Endothelial cell of umbilical vein (primary cell): Measurements from ENCODE around the gene MLPH. TPM values are rescaled to one million over a fixed set of nuclear protein-coding genes. Genes with fewer than 3 reads are reported as not detected.

Source experiments
- BruUV-seq: library from RNA; stranded (reverse); fragments of 400-500 nt; replicated peaks from 2 replicates; lab custom pipeline; 2021; lab: Mats Ljungman, UMichigan
- CTCF ChIA-PET: fragments of 300-600, 350-600 bp; sonication (Branson Sonifier 250); formaldehyde crosslinking; loops from one replicate; lab custom pipeline; 2021; ENCODE audit warnings: antibody characterized with exemption, inconsistent platforms; lab: Charles Lee
- POLR2A ChIA-PET: fragments of 300-600, 350-600 bp; sonication (Branson Sonifier 250); formaldehyde crosslinking; loops from one replicate; lab custom pipeline; 2021; ENCODE audit warnings: antibody characterized with exemption, inconsistent platforms; lab: Charles Lee
- DNase-seq: peaks from one replicate; pipeline ENCODE4 v3.0.0-alpha.2; 2011; ENCODE audit warnings: low read depth, low spot score
- FAIRE-seq: peaks from 2 replicates; lab custom pipeline; 2011; peaks lifted over from hg19 to GRCh38; lab: Jason Lieb, UNC
- H2AFZ ChIP-seq: 2 replicates; pipeline ENCODE4 v1.6.0; 2012; ENCODE audit warnings: low read depth, low read length, control low read depth, inconsistent platforms
- H3K27ac ChIP-seq: 2 replicates; pipeline ENCODE4 v1.5.1; 2011; ENCODE audit warnings: low read depth, mild to moderate bottlenecking, control low read depth, low read length, moderate library complexity; ENCODE audit not compliant: insufficient read depth
- H3K27me3 ChIP-seq, 2 experiments: 2 replicates each; pipeline versions ENCODE4 v1.6.0 to v1.6.1; 2011; ENCODE audit warnings: low read length in 2 of 2, mixed read lengths in 1 of 2; ENCODE audit not compliant: control insufficient read depth in 2 of 2, insufficient read depth in 2 of 2
- H3K36me3 ChIP-seq, 2 experiments: 2 replicates in 1 of 2; 3 replicates in 1 of 2; pipeline ENCODE4 v1.5.1; 2011; ENCODE audit warnings: low read length in 2 of 2, mild to moderate bottlenecking in 1 of 2, moderate library complexity in 1 of 2; ENCODE audit not compliant: control insufficient read depth in 2 of 2, insufficient read depth in 2 of 2; ENCODE audit errors: extremely low read depth in 1 of 2
- H3K4me1 ChIP-seq: 3 replicates; pipeline ENCODE4 v1.5.1; 2011; ENCODE audit warnings: mild to moderate bottlenecking, low read length; ENCODE audit not compliant: control insufficient read depth, insufficient read depth; ENCODE audit errors: extremely low read depth
- H3K4me2 ChIP-seq: 2 replicates; pipeline ENCODE4 v1.6.1; 2011; ENCODE audit warnings: low read length, control low read depth, mixed read lengths; ENCODE audit not compliant: insufficient read depth
- H3K4me3 ChIP-seq, 3 experiments: fragments of 200-600 bp in 1 of 3; sonication (generic), shearing (Covaris generic) in 1 of 3; replicated peaks in 1 of 3; 2 replicates each; pipeline ENCODE4 v1.5.1; 2011 to 2016; ENCODE audit warnings: control low read depth in 3 of 3, low read length in 3 of 3, mild to moderate bottlenecking in 2 of 3, inconsistent platforms in 1 of 3, low read depth in 1 of 3, moderate library complexity in 1 of 3; ENCODE audit not compliant: insufficient read depth in 1 of 3
- H3K79me2 ChIP-seq: 2 replicates; pipeline ENCODE4 v1.6.0; 2012; ENCODE audit warnings: low read length, inconsistent platforms; ENCODE audit not compliant: control insufficient read depth, insufficient read depth
- H3K9ac ChIP-seq: replicated peaks from 2 replicates; pipeline ENCODE3; 2011; ENCODE audit warnings: low read length, control low read depth; ENCODE audit not compliant: insufficient read depth; ENCODE audit errors: extremely low read depth
- H3K9me1 ChIP-seq: replicated peaks from 3 replicates; pipeline ENCODE4 v1.6.0; 2011; ENCODE audit warnings: mild to moderate bottlenecking, low read length; ENCODE audit not compliant: control insufficient read depth, insufficient read depth; ENCODE audit errors: extremely low read depth
- H3K9me3 ChIP-seq: replicated peaks from 2 replicates; pipeline ENCODE4 v1.5.1; 2012; ENCODE audit warnings: low read length, inconsistent platforms; ENCODE audit not compliant: control insufficient read depth, insufficient read depth
- H4K20me1 ChIP-seq: replicated peaks from 2 replicates; pipeline ENCODE3; 2011; ENCODE audit warnings: mild to moderate bottlenecking, low read length; ENCODE audit not compliant: control insufficient read depth, insufficient read depth; ENCODE audit errors: extremely low read depth
- EZH2 ChIP-seq: IDR thresholded peaks from 2 replicates; pipeline ENCODE4 v1.6.1; 2012; ENCODE audit warnings: borderline replicate concordance, low read depth, mild to moderate bottlenecking, moderate library complexity, low read length, inconsistent platforms; ENCODE audit not compliant: severe bottlenecking
- FOS ChIP-seq: IDR thresholded peaks from 2 replicates; pipeline ENCODE4 v1.6.1; 2011; ENCODE audit warnings: mild to moderate bottlenecking, low read length, moderate library complexity, borderline replicate concordance; ENCODE audit not compliant: insufficient read depth
- GATA2 ChIP-seq: IDR thresholded peaks from 2 replicates; pipeline ENCODE4 v1.7.0; 2011; ENCODE audit warnings: low read depth, mild to moderate bottlenecking, moderate library complexity, mixed read lengths, low read length; ENCODE audit not compliant: insufficient read length, insufficient read depth
- JUN ChIP-seq: IDR thresholded peaks from 2 replicates; pipeline ENCODE4 v1.6.1; 2011; ENCODE audit warnings: borderline replicate concordance, low read depth; ENCODE audit not compliant: insufficient read length, insufficient read depth
- MYC ChIP-seq: IDR thresholded peaks from one replicate; pipeline ENCODE4 v1.6.1; 2011; ENCODE audit warnings: mild to moderate bottlenecking, low read depth, low read length
- POLR2A ChIP-seq: IDR thresholded peaks from 2 replicates; pipeline ENCODE4 v1.6.1; 2012; ENCODE audit warnings: low read depth, mild to moderate bottlenecking, control low read depth, low read length
- POLR2AphosphoS5 ChIP-seq: IDR thresholded peaks from 2 replicates; pipeline ENCODE4 v1.6.1; 2012; ENCODE audit warnings: low read depth, mild to moderate bottlenecking, control low read depth, low read length, moderate library complexity; ENCODE audit not compliant: insufficient read depth
- dilution Hi-C: fragments of 300-500 bp; cut with MboI; formaldehyde crosslinking; loops from one replicate; pipeline ENCODE4 v1.15.0; 2019; ENCODE audit warnings: low sequenced_read_pairs; ENCODE audit not compliant: extremely low pct_ligation_motif_present
- intact Hi-C: fragments of 100-400 bp; cut with micrococcal nuclease; formaldehyde crosslinking; loops from one replicate; pipeline ENCODE4 v1.10.0; 2022
- polyA plus RNA-seq, 4 experiments: library from polyadenylated mRNA; depleted of rRNA in 3 of 4; stranded (reverse) in 3 of 4; unstranded in 1 of 4; fragments of >200 nt; gene quantifications; 2 replicates each; pipeline versions ENCODE4 v1.2.1 to v1.2.3, GENCODE V29; 2011 to 2012; ENCODE audit warnings: missing spikeins in 1 of 4
- total RNA-seq: library from RNA; stranded (reverse); gene quantifications from 2 replicates; pipeline ENCODE4 v1.2.3, GENCODE V29; 2021
- TF ChIP-seq, protein P1 (sequence below): IDR thresholded peaks from 2 replicates; pipeline ENCODE4 v1.6.1; 2011; ENCODE audit not compliant: insufficient read depth, insufficient read length
- TF ChIP-seq, protein P2 (sequence below), 2 donors: IDR thresholded peaks; 1 replicate in 1 of 2; 2 replicates in 1 of 2; pipeline ENCODE4 v1.5.1; 2011; ENCODE audit warnings: low read length in 2 of 2, mild to moderate bottlenecking in 2 of 2, moderate library complexity in 2 of 2, control low read depth in 1 of 2, inconsistent platforms in 1 of 2, low read depth in 1 of 2; ENCODE audit not compliant: insufficient read depth in 1 of 2; ENCODE audit errors: extremely low read depth in 1 of 2

The MLPH gene
- total and polyA plus RNA-seq, 2 donors (not counting 3 experiments of a cell fraction or from before 2014, with no cell fraction given), result not detected

DNA sequence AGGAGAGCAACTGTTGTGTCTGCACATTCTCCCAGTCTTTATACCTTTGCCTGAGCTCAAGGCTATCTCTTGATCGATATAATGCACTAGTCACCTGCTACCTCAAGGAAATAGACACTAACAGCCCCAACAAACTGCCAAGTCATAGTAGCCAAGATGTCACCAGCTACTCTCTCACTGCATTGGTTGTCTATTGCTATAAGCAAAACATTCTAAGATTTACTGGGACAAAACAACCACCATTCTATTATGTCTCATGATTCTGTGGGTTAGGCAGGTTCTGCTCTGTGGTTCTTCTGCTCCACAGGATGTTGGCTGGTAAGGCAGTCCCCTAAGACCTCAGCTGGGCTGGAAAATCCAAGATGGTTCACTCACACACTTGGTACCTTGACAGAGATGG, 28.5 kb upstream of the MLPH start:
- no peak for DNase-seq
- Histone ChIP-seq H3K9ac (no peak overlapping the region), H3K9me3 (no peaks in the 10 kb centered on the region), H3K27me3 (peaks cover 40 to 44% of the 10 kb centered on the region in 2 experiments), H2AFZ (no peak overlapping the region), H3K27ac (no peak overlapping the region), H3K4me2 (no peak overlapping the region), H3K4me3 (no peak overlapping the region), H3K4me1 (peaks cover 11% of the 10 kb centered on the region), H3K9me1 (no peaks in the 10 kb centered on the region), H4K20me1 (no peaks in the 10 kb centered on the region), H3K36me3 (no peaks in the 10 kb centered on the region), H3K79me2 (no peaks in the 10 kb centered on the region)
- TF ChIP-seq MYC (no peak), GATA2 (no peak), JUN (no peak), EZH2 (no peak), POLR2AphosphoS5 (no peak), FOS (no peak), POLR2A (no peak)
- TF ChIP-seq, protein P1, sequence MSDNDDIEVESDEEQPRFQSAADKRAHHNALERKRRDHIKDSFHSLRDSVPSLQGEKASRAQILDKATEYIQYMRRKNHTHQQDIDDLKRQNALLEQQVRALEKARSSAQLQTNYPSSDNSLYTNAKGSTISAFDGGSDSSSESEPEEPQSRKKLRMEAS, result no peak
- TF ChIP-seq, protein P2, sequence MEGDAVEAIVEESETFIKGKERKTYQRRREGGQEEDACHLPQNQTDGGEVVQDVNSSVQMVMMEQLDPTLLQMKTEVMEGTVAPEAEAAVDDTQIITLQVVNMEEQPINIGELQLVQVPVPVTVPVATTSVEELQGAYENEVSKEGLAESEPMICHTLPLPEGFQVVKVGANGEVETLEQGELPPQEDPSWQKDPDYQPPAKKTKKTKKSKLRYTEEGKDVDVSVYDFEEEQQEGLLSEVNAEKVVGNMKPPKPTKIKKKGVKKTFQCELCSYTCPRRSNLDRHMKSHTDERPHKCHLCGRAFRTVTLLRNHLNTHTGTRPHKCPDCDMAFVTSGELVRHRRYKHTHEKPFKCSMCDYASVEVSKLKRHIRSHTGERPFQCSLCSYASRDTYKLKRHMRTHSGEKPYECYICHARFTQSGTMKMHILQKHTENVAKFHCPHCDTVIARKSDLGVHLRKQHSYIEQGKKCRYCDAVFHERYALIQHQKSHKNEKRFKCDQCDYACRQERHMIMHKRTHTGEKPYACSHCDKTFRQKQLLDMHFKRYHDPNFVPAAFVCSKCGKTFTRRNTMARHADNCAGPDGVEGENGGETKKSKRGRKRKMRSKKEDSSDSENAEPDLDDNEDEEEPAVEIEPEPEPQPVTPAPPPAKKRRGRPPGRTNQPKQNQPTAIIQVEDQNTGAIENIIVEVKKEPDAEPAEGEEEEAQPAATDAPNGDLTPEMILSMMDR (IDR thresholded peaks at IDR 0.05; ENCODE audit: extremely low read depth in 1 of 2, insufficient read depth in 1 of 2, low read depth in 1 of 2, low read length in 2 of 2), result no peak
- ChIA-PET POLR2A (no interaction called here), CTCF (interaction anchor here (1.4 to 1.7 kb wide), 2 partner anchors 37 to 54 kb away, joined by 5 to 9 read pairs; no protein-coding TSS in a partner anchor)
- no TSS peak for BruUV-seq
- dilution Hi-C loops, result no loop called here
- FAIRE-seq, result no peak
- intact Hi-C loops, result no loop called here
